Measurements from ENCODE around the gene ZNF639.

The ZNF639 gene

DNA sequence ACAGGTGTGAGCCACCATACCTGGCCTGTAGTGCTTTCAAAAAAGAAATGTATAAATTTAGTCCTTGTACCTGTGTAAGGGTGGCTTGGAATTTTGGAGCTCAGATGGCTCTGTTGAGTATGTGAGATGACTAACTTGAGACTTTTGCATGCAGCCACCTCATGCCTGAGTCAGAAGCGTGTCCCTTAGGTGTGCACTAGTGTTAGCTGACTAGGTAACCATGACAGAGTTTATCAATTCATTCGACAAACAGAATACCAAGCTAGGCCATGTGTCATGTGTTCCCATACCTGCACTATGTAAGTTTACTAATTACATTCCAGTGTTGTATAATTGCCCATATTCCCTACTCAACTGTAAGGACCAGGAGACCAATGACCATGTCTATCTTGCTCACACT, 4.0 kb upstream of the ZNF639 start:
- no peak for TF ChIP-seq CTCF (IDR thresholded peaks at IDR 0.05; ENCODE audit: borderline replicate concordance, insufficient read depth, low read depth, low read length)
- H3K4me3 ChIP-seq (ENCODE audit: low read depth, low read length), result no peak overlapping the region

DNA sequence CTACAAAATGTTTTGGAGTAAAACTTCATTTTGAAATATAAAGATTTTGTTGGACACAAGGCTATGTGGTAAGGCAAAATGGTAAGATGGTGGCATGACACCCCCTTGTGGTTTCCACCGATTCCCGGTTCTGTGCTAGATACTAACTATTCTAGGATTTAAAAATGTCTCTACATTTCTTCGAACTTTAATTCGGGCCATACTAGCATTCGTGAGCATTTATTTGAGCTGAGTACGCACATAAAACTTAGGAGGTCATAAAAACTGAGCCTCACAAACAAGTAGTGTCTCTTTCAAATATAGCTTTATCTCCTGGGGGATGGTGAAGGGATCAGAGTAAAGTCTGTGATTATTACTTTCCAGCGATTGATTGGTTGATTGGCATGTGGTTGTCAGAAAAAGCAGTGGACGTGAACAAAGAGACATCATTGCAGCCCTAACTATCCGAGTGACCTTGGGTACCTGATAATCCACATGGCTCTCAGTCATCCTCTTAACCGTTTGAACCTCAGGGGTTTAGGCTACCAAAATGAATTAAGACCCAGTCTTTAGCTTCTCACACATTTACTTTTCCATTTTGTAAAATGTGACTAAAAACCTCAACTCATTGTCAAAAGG, 1.1 kb upstream of the ZNF639 start:
- H3K4me3 ChIP-seq (ENCODE audit: low read depth, low read length), result no peak overlapping the region
- peak; percentile 10; the same call in 1 of the 2 replicates for TF ChIP-seq CTCF (IDR thresholded peaks at IDR 0.05; ENCODE audit: borderline replicate concordance, insufficient read depth, low read depth, low read length)

DNA sequence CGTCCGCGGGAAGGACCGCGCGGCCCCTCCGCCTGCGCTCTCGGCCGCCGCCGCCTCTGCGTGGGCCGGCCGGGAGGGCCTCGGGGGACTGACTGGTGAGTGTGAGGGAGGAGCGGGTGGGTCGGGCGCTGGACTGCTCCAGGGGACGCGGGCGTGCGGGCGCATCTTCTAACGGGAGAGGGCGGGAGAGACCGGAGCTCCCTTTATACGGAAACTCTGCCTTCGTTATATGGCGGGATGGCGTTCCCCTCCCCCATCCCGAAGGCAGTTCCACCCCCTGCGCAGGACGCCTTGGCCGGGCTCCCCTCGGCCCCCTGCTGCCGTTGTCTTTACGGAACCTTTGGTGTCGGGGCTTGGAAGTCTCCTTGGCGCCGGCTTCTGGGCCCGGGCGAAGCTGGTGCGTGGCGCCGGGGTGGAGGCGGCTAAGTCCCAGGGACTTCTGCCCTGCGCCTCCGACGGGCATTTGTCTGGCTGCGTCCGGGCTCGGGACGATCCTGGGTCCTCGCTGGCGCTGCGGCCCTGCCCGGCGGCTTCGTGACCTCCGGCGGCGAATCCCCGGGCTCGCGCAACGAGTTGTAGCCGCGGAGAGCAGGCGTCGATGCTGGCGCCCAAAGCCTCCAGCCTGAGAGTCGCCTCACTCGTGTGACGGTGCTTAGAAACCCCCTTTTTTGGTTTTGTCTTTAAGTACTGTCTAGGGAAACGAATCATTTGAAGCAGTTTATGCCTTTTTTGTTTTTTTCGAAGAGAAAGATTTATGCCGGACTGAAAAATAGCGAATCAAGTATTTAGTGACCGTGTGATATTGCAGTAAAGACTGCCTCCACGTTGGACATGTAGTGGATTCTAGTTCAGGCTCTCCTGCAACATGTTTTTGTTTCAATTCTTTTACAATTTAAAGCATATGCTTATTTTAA, 623 bp downstream of the ZNF639 start:
- no peak for TF ChIP-seq CTCF (IDR thresholded peaks at IDR 0.05; ENCODE audit: borderline replicate concordance, insufficient read depth, low read depth, low read length)
- H3K4me3 ChIP-seq (ENCODE audit: low read depth, low read length), result peak overlapping the region; percentile 91

DNA sequence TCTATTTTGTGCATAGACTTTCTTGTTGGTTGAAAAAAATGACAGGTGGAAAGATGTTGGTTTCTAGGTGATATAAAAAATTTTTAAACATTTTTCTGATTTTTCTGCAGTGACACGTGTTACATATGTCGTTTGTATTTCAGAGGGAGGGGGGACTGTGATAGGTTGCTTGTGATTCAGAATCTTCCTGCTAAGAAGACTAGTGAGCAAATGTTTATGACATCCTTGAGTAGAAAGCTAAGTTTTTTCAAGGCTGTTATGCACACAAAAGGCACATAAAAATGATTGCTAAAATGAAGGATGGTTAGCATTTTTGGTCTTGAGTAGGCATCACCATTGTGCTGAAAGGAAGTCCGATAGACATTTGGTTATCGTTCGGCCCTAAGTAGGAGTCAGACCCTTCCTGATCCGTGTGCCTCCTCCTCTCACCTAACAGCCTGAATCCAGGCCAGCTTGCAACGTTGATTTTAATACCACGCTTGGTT, 1.5 kb downstream of the ZNF639 start:
- peak overlapping the region; percentile 91 for H3K4me3 ChIP-seq (ENCODE audit: low read depth, low read length)
- no peak for TF ChIP-seq CTCF (IDR thresholded peaks at IDR 0.05; ENCODE audit: borderline replicate concordance, insufficient read depth, low read depth, low read length)

GRCh38 chr3:179330438-179330837, 7.6 kb downstream of the ZNF639 start:
- no peak for TF ChIP-seq CTCF (IDR thresholded peaks at IDR 0.05; ENCODE audit: borderline replicate concordance, insufficient read depth, low read depth, low read length)
- no peak overlapping the region for H3K4me3 ChIP-seq (ENCODE audit: low read depth, low read length)

DNA sequence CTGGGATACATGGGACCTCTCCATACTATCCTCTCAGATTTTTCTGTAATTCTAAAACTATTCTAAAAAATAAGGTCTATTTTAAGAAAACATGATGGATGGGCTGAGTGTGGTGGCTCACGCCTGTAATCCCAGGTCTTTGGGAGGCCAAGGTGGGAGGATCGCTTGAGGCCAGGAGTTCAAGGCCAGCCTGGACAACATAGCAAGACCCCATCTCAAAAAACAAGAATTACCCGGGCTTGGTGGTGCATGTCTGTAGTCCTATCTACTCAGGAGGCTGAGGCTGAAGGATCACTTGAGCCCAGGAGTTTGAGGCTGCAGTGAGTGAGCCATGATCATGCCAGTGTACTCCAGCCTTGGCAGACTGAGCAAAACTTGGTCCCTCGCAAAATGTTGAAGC, 9.4 kb downstream of the ZNF639 start:
- H3K4me3 ChIP-seq (ENCODE audit: low read depth, low read length), result no peak overlapping the region
- TF ChIP-seq CTCF (IDR thresholded peaks at IDR 0.05; ENCODE audit: borderline replicate concordance, insufficient read depth, low read depth, low read length), result no peak
